Body of pancreas (tissue), 4 donors: ENCODE measurements around the gene KCTD3.

Source experiments
- CTCF ChIP-seq, 7 experiments: fragments of 450-650 bp in 4 of 7; fragments of 200-600 bp in 3 of 7; sonication (generic) in 3 of 7; IDR thresholded peaks; one replicate each; pipeline ENCODE4 v1.5.1; 2016 to 2019; ENCODE audit warnings: antibody characterized with exemption in 7 of 7
- POLR2A ChIP-seq, 3 donors: fragments of 450-650 bp; IDR thresholded peaks; one replicate each; pipeline ENCODE4 v1.6.1; 2016; ENCODE audit warnings: antibody characterized with exemption in 3 of 3, mild to moderate bottlenecking in 2 of 3

- TF ChIP-seq CTCF (IDR thresholded peaks at IDR 0.05): no peak
- no peak for TF ChIP-seq POLR2A (IDR thresholded peaks at IDR 0.05)
Measured at GRCh38 chr1:215555531-215555930, 11.6 kb upstream of the KCTD3 start.
